GM19238 (cell line): ENCODE data around the gene P2RY12.

ENCODE experiments used
- DNase-seq: peaks from one replicate; pipeline ENCODE4 v3.0.0; 2011; ENCODE audit warnings: low spot score; ENCODE audit not compliant: insufficient read length

P2RY12 gene

DNA sequence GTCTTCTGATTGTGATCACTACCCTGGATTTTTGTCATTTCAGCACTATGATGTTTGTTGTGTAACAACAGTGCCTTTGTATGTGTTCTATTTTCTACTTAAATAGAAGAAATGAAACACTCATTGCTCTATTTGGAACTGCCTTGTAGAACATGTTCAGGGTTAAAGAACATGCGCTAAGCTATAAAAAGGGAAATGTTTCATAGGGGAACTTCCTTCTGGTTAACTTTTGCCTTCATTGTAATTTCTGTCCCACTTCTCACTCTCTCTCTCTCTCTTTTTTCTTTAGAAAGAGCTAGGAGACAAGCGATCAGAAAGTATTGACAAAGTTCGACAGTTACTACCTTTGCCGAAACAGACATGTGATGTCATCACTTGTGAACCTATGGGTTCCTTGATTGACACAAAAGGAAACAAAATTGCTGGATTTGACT is at the start of gene P2RY12:
Gene P2RY12, minus strand, starts transcription at position 13 of the 434 bp plus-strand sequence. CDS start 45,908 bp downstream, outside the sequence.
- DNase-seq = no peak

DNA sequence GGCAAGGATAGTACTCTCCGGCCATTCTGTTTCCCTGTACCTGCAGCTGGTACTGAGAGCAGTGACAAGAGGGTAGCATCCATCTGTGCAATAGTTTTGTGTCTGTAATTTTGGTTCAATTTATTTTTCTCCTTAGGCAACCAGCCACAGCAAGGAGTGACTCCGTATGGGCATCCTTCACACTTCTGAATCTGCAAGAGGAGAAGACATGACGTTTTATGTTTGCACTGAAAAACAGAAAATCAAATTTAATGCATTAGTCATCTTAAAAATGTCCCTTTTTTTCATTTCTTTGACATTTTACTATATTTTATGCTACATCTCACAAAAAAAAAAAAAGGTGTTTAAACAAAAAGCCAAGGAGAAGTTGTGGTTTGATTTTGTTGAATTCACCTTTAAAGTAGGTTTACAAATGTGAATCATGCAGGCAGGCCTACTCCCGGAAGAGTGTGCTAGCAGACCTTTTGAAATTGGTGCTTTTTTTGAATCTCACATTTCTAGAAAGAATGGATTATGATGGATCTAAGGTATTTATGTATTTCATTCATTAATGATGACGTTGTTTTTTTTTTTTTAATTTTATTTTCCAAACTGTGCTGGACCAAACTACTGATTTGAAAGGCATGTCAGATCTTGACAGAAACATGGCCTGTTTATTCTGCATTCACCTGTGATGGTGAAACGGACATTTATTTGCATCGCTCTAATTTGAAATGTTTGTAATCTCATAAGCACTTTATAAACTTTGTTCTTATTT is 48.2 kb upstream of the P2RY12 start:
- no peak for DNase-seq

DNA sequence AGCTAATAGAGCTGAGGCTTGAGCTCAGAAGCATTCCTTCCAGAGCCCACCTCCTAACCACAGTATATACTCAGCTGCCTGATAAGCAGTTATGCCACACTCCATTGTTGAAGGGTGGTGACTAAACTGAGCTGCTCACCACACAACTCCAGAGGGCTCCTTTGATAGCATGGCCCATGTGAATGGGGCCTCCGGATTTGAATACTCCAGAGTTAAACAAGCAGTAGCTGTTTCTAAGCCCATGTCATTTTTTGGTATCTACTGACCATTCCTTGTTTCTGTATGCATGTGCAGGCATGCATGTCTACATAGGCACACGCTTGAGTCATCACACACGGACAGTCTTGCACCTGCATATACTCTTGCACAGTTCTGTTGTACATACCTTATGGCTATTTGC is 47.4 kb upstream of the P2RY12 start:
- DNase-seq = no peak

DNA sequence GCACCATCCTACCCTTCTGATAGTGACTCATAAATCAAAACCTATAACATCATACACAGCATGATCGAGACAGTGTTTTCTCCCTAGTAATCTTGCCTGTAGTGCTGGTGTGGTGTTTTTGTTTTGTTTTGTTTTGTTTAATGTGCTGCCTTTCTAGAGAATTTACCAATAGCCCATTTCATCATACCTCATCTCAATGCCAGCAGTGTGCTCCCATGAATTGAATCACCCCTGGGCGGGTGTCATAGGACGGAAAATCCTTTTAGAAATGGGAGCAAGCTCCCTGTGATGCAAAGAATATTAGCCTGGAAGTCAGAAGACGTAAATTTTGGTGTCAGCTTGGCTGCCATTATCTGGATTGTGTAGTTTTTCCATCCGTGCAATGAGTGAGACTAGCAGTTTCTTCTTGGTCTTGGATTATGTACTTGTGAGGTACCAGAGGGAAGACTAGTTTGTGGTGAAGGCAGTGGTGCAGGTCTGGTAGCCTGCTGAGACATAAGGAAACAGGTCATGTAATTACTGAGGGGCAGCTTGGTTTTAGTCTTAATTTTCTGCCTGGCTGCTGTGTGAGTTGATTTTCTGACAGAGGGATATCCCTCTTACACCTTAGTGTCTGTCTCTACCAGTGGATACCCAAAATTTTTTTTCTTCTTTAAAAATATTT is 46.4 kb upstream of the P2RY12 start:
- no peak for DNase-seq

DNA sequence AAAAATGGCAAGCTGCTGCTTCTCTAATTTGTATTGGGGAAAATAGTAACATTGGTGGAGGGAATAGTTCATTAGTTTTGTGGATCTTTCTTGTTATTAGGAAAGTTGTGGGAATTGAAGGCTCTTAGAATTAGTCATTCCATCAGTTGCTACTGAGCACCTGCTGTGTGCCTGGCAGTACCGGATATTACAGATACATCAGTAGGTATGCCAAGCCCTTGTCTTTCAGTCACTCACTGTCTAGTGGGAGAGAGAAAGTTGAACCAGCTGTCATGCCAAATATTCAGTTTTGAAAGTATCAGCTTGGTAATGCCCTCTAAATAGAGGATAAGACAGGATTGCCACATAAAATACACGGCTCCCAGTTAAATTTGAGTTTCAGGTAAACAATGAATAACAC is 43.8 kb upstream of the P2RY12 start:
- no peak for DNase-seq

- no peak for DNase-seq
Observed at GRCh38 chr3:151426341-151426657, 41.7 kb upstream of the P2RY12 start.

DNA sequence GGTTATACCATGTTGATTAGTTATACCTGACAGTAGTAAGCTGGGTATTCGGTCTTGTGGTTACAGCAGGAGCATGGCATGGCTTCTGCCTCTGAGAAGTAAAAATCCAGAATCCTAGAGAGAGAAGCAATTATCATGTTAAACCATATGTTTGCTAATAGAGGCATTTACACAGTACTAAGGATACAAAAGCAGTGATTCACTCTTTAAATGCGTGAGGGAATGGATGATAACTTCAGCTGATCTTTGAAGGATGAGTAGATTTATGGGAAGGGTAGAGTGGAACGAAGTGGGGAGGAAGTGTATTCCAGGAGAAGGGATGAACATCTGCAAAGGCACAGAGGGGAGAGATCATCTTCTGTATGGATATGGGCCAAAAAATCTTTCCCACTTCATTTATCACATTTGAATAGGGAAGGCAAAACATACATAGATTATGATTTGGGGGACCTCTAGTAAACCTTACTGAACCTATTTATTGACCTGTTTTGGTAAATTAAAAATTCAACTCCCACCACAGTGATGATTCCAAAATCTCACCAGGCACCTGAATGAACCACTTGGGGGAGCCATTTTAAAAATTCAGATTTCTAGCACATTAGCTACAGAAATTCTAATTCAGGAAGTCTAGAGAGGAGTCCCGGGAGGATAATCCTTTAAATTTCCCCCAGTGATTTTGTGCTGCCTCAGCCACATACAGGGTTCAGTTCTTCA is 41.2 kb upstream of the P2RY12 start:
- no peak for DNase-seq

DNA sequence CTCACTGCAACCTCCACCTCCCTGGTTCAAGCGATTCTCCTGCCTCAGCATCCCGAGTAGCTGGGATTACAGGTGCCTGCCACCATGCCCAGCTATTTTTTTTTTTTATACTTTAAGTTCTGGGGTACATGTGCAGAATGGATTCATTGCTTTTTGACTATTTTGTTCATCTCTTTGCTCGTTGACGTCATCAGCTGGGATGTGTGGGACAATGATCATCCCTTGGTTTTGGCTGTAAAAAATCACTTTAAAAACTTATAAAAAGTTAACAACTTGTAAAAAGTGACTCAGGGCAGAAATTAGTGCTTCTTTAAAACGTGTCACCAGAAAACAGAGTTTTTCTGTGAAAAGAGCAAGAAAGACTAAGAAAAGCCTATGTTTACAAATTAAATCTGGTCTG is 38.5 kb upstream of the P2RY12 start:
- no peak for DNase-seq

- DNase-seq = no peak
Observed at GRCh38 chr3:151421938-151422337, 37.4 kb upstream of the P2RY12 start.

DNA sequence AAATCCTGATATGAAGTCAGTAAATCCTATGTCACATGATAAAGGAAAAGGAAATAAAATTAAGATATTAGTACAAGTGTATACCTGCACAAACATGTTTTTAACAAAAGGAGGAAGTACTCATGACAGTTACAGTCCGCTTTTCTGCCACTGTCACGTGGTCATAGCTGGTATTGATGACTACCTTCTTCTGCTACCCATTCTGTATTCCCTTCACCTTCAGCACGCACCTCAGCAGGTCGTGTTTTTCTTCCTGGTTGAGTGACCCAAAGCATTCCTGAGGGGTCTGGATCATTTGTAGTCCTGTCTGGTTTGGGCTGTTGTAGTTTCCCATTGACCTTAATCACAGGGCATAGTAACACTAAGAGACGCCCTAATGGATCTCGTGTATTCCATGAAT is 35.3 kb upstream of the P2RY12 start:
- DNase-seq = no peak

- no peak for DNase-seq
Observed at GRCh38 chr3:151415289-151415688, 30.7 kb upstream of the P2RY12 start.

- no peak for DNase-seq
Observed at GRCh38 chr3:151412989-151413388, 28.4 kb upstream of the P2RY12 start.

GRCh38 chr3:151410891-151411559 is 26.5 kb upstream of the P2RY12 start:
- DNase-seq = no peak

- DNase-seq = no peak
Observed at GRCh38 chr3:151407928-151408327, 23.4 kb upstream of the P2RY12 start.

GRCh38 chr3:151404316-151404715 is 19.8 kb upstream of the P2RY12 start:
- no peak for DNase-seq

DNA sequence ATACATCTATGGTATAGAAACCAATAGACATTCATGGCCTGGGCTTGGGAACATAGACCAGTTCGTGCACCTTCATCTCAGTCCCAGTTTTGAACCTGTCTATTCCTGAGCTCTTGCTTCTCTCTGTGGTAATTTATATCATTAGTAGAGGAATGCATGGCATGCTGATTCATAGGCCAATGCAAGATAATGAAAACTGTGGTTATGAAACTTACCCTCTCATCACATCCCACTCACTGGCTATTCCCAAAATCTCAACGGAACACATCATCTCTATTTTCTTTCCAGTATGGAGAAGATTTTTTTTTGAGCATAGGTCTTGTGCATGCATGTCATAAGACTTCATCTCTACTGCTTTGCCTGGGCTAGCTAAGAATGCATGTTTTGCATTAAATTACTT is 18.7 kb upstream of the P2RY12 start:
- no peak for DNase-seq

DNA sequence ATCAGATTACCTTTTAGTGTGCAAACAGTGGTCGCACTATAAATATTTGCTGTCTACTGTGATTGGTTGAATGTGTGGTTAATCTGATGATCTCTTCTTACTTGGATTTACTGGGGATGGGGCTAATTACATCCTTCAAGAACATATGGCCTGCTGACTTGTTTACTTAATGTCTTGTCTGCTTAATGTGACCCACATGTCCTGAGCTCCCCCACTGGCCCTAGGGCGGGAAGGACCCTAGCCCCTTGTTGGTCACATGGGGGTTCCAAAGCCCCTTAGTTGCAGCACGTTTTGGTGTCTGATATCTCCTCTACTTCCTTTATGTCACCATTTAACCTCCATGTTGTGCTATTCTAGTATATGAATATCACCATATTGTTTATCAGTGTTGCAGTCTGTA is 17.8 kb upstream of the P2RY12 start:
- no peak for DNase-seq

- no peak for DNase-seq
Observed at GRCh38 chr3:151400341-151400740, 15.8 kb upstream of the P2RY12 start.

DNA sequence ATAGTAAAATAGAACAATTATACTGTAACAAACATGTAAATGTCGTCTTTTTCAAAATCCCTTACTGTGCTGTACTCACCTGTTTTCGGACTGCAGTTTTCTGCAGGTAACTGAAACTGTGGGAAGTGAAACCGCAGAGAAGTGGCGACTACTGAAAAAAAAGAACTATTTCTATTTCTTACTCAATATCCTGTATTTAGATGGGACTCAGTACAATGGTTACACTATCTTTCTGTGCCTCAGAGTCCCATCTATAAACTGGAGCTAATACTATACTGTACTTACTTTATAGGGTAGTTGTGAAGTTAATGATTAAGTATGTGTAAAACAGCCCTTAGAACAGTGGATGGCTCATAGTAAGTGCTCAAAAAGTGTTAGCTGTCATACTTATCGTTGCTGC is 14.3 kb upstream of the P2RY12 start:
- no peak for DNase-seq

DNA sequence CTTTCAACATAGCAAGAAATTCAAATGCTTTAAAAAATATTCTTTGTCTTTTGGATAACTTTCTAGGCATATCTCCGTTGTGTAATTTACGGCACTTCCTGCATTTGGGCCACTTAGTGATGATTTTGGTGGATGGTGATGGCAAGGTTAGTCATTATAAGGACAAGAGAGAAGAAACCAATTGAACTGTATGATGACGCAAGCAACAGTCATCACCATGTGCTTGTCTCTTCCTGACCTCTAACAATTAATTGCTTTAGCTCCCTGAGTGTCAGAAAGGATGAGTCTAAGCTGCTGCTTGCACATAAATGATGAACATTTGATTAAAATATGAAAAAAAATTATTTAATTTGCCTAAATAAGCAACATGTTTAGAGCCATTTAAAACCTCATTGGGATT is 11.3 kb upstream of the P2RY12 start:
- DNase-seq = no peak

DNA sequence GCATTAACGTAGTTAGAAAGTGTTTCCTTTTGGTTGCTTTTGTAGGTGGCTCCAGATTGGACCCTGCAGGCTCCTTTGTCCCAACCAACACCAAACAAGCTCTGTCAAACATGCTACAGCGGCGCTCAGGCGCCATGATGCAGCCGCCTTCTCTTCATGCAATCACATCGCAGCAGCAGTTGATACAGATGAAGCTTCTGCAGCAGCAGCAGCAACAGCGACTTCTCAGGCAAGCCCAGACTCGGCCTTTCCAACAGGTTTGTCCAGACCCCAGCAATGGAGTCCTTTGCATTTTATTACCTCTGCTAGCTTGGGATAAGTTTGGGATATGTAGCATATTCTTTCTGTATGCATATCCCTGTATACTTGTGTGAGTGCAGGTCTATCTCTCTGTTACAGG is 10.1 kb upstream of the P2RY12 start:
- DNase-seq = no peak

DNA sequence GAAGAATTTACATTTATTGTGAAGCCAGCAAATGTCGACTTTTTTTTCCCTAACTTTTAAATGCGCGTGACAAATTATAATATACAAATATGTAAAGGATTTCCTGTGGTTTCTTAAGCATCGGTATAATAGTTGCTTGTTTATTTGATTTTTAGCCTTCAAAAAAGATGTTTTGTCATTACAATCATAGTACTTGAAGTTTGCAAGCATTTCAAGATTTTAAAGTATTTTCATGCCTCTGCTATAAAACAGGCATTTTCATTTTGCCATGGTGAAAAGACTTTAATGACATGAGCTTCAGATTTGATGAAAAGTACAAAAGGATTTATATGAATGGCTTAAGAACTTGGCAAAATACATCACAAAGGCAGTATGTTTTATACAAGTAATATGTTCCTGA is 9.4 kb upstream of the P2RY12 start:
- no peak for DNase-seq
